ENCODE results near the gene FHAD1. TPM values are rescaled to one million over a fixed set of nuclear protein-coding genes. Genes with fewer than 3 reads are reported as not detected.
A peak's percentile ranks its signal among the peaks of the same experiment; 100 is the strongest.

Gene FHAD1
- total and polyA plus RNA-seq, 2 of the 13 experiments (the other 11 are each of a cell fraction or from before 2014, with no cell fraction given) = not detected

DNA sequence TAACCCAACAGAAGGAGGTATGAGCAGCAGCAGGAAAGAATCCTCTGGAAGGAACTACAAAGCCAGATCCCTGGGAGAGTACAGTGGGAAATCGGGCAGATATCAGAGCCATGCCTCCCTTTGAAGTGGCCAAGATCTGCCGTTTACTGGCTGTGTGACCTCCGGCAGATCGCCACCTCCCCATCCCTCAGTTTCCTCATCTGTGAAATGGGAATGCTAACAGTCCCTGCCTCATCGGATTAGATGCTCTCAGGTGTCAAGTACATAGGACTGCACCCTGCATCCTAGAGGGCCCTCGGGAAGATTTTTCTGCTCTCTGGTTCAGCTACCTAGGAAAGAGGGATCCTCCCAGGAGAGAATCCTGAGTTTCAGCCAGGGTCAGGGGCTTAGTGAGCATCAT, 102.1 kb downstream of the FHAD1 start:
- FAIRE-seq (no peak), ATAC-seq (no peak), DNase-seq (ENCODE audit: low spot score) (no peak)
- Histone ChIP-seq H3K36me3 (replicated peaks in 1 of 2; ENCODE audit: control insufficient read depth in 1 of 2, insufficient read depth in 2 of 2, low read length in 2 of 2) (no peaks in the 10 kb centered on the region), H4K20me1 (ENCODE audit: insufficient read depth, low read length) (no peaks in the 10 kb centered on the region), H3K79me2 (ENCODE audit: insufficient read depth, low read length) (no peaks in the 10 kb centered on the region), H3K27me3 (ENCODE audit: control insufficient read depth in 1 of 2, insufficient read depth in 2 of 2, low read length in 2 of 2) (peaks cover 0 to 16% of the 10 kb centered on the region in 2 experiments; a peak in 4 of 5 replicates), H2AFZ (ENCODE audit: low read length) (no peak overlapping the region), H3K9me3 (ENCODE audit: low read length) (no peaks in the 10 kb centered on the region), H3K4me2 (ENCODE audit: low read depth, low read length) (no peak overlapping the region), H3K9ac (ENCODE audit: insufficient read depth, low read depth, low read length) (no peak overlapping the region), H3K4me3 (replicated peaks in 1 of 3; ENCODE audit: insufficient read depth in 1 of 3, low read depth in 2 of 3, low read length in 3 of 3) (no peak overlapping the region), H3K27ac (ENCODE audit: extremely low read length, insufficient read depth, low read length) (no peak overlapping the region), H3K4me1 (ENCODE audit: insufficient read depth, low read length) (peaks cover 38% of the 10 kb centered on the region)
- intact Hi-C loops (cut with micrococcal nuclease; ENCODE audit: unreplicated experiment) = no loop called here
- POLR2A ChIA-PET = no interaction called here
- BruUV-seq (replicated peaks) = no TSS peak
- 58% methylated on average over 4 of the region's 6 CpGs for WGBS (ENCODE audit: low lambda C conversion rate)
- CTCF ChIA-PET (ENCODE audit: low intra/inter-chr PET ratio, low total read pairs) = no interaction called here
- in situ Hi-C loops (cut with HindIII; ENCODE audit: extremely low pct_ligation_motif_present, low pct_unique_long_range_greater_than_20kb) = no loop called here
- TF ChIP-seq KLF6 (CRISPR knock-in tag; IDR thresholded peaks at IDR 0.05) (no peak), ZNF629 (CRISPR knock-in tag; conservative IDR thresholded peaks at IDR 0.05) (peak; percentile 76), FOXO1 (CRISPR knock-in tag; IDR thresholded peaks at IDR 0.05) (no peak)

DNA sequence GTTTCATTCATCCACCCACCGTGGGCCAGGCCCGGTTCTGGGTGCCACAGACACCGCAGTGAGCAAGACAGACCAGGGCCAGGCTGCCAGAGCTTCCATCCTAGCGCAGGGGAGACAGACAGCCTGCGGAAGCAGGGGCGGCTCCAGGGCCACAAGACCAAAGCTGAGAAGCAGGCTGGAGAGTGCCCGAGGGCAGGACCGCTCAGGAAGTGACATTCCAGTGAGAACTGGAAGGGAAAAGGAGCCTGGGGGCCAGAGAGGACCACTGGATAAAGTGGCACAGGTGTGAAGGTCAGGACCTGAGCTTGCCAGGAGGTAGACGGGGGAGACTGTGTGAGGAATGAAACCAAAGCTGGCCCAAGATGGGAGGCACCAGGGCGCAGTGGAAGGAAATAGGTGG, 103.1 kb downstream of the FHAD1 start:
- in situ Hi-C loops (cut with HindIII; ENCODE audit: extremely low pct_ligation_motif_present, low pct_unique_long_range_greater_than_20kb) (no loop called here), intact Hi-C loops (cut with micrococcal nuclease; ENCODE audit: unreplicated experiment) (no loop called here)
- CTCF ChIA-PET (ENCODE audit: low intra/inter-chr PET ratio, low total read pairs) = no interaction called here
- Histone ChIP-seq H3K27ac (ENCODE audit: extremely low read length, insufficient read depth, low read length) (no peak overlapping the region), H3K36me3 (replicated peaks in 1 of 2; ENCODE audit: control insufficient read depth in 1 of 2, insufficient read depth in 2 of 2, low read length in 2 of 2) (no peaks in the 10 kb centered on the region), H3K9ac (ENCODE audit: insufficient read depth, low read depth, low read length) (no peak overlapping the region), H3K79me2 (ENCODE audit: insufficient read depth, low read length) (no peaks in the 10 kb centered on the region), H3K4me2 (ENCODE audit: low read depth, low read length) (no peak overlapping the region), H2AFZ (ENCODE audit: low read length) (no peak overlapping the region), H3K4me1 (ENCODE audit: insufficient read depth, low read length) (peaks cover 48% of the 10 kb centered on the region), H4K20me1 (ENCODE audit: insufficient read depth, low read length) (no peaks in the 10 kb centered on the region), H3K4me3 (replicated peaks in 1 of 3; ENCODE audit: insufficient read depth in 1 of 3, low read depth in 2 of 3, low read length in 3 of 3) (no peak overlapping the region), H3K27me3 (ENCODE audit: control insufficient read depth in 1 of 2, insufficient read depth in 2 of 2, low read length in 2 of 2) (peaks cover 0 to 16% of the 10 kb centered on the region in 2 experiments; a peak in 4 of 5 replicates), H3K9me3 (ENCODE audit: low read length) (no peaks in the 10 kb centered on the region)
- POLR2A ChIA-PET = no interaction called here
- no peak for DNase-seq (ENCODE audit: low spot score)
- TF ChIP-seq ZSCAN20 (CRISPR knock-in tag; IDR thresholded peaks at IDR 0.05; ENCODE audit: borderline replicate concordance) = no peak
- TF ChIP-seq, protein P1, sequence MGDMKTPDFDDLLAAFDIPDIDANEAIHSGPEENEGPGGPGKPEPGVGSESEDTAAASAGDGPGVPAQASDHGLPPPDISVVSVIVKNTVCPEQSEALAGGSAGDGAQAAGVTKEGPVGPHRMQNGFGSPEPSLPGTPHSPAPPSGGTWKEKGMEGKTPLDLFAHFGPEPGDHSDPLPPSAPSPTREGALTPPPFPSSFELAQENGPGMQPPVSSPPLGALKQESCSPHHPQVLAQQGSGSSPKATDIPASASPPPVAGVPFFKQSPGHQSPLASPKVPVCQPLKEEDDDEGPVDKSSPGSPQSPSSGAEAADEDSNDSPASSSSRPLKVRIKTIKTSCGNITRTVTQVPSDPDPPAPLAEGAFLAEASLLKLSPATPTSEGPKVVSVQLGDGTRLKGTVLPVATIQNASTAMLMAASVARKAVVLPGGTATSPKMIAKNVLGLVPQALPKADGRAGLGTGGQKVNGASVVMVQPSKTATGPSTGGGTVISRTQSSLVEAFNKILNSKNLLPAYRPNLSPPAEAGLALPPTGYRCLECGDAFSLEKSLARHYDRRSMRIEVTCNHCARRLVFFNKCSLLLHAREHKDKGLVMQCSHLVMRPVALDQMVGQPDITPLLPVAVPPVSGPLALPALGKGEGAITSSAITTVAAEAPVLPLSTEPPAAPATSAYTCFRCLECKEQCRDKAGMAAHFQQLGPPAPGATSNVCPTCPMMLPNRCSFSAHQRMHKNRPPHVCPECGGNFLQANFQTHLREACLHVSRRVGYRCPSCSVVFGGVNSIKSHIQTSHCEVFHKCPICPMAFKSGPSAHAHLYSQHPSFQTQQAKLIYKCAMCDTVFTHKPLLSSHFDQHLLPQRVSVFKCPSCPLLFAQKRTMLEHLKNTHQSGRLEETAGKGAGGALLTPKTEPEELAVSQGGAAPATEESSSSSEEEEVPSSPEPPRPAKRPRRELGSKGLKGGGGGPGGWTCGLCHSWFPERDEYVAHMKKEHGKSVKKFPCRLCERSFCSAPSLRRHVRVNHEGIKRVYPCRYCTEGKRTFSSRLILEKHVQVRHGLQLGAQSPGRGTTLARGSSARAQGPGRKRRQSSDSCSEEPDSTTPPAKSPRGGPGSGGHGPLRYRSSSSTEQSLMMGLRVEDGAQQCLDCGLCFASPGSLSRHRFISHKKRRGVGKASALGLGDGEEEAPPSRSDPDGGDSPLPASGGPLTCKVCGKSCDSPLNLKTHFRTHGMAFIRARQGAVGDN (CRISPR knock-in tag; IDR thresholded peaks at IDR 0.05) = peak; percentile 11; the same call in 1 of the 2 replicates
- TF ChIP-seq, protein P2, sequence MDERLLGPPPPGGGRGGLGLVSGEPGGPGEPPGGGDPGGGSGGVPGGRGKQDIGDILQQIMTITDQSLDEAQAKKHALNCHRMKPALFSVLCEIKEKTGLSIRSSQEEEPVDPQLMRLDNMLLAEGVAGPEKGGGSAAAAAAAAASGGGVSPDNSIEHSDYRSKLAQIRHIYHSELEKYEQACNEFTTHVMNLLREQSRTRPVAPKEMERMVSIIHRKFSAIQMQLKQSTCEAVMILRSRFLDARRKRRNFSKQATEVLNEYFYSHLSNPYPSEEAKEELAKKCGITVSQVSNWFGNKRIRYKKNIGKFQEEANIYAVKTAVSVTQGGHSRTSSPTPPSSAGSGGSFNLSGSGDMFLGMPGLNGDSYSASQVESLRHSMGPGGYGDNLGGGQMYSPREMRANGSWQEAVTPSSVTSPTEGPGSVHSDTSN (CRISPR knock-in tag; IDR thresholded peaks at IDR 0.05) = no peak
- TF ChIP-seq, protein P3, sequence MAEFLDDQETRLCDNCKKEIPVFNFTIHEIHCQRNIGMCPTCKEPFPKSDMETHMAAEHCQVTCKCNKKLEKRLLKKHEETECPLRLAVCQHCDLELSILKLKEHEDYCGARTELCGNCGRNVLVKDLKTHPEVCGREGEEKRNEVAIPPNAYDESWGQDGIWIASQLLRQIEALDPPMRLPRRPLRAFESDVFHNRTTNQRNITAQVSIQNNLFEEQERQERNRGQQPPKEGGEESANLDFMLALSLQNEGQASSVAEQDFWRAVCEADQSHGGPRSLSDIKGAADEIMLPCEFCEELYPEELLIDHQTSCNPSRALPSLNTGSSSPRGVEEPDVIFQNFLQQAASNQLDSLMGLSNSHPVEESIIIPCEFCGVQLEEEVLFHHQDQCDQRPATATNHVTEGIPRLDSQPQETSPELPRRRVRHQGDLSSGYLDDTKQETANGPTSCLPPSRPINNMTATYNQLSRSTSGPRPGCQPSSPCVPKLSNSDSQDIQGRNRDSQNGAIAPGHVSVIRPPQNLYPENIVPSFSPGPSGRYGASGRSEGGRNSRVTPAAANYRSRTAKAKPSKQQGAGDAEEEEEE (CRISPR knock-in tag; IDR thresholded peaks at IDR 0.05; ENCODE audit: borderline replicate concordance) = no peak
- BruUV-seq (replicated peaks) = no TSS peak
- FAIRE-seq = no peak
- ATAC-seq = no peak
- WGBS (ENCODE audit: low lambda C conversion rate) = 60% methylated on average over 10 of the region's 10 CpGs

All from HepG2 (cell line).